HT-29 (cell line): ENCODE data around the gene JAK1. TPM values are rescaled to one million over a fixed set of nuclear protein-coding genes. Genes with fewer than 3 reads are reported as not detected.
"Not testable (repeated sequence)": the region's sequence is repeated elsewhere in the genome, so short reads cannot be mapped to it uniquely, and the experiment has no call there.

Experiments
- DNase-seq: peaks from one replicate; pipeline ENCODE4 v3.0.0-alpha.2; 2015; ENCODE audit warnings: low spot score
- total RNA-seq: library from RNA; depleted of rRNA; stranded (reverse); fragments of >200 nt; shearing (Covaris generic); gene quantifications from 2 replicates; pipeline ENCODE4 v1.2.3, GENCODE V29; 2014; rRNA removed

Gene JAK1
- 20.2 and 29.1 TPM in 2 replicates for total RNA-seq

DNA sequence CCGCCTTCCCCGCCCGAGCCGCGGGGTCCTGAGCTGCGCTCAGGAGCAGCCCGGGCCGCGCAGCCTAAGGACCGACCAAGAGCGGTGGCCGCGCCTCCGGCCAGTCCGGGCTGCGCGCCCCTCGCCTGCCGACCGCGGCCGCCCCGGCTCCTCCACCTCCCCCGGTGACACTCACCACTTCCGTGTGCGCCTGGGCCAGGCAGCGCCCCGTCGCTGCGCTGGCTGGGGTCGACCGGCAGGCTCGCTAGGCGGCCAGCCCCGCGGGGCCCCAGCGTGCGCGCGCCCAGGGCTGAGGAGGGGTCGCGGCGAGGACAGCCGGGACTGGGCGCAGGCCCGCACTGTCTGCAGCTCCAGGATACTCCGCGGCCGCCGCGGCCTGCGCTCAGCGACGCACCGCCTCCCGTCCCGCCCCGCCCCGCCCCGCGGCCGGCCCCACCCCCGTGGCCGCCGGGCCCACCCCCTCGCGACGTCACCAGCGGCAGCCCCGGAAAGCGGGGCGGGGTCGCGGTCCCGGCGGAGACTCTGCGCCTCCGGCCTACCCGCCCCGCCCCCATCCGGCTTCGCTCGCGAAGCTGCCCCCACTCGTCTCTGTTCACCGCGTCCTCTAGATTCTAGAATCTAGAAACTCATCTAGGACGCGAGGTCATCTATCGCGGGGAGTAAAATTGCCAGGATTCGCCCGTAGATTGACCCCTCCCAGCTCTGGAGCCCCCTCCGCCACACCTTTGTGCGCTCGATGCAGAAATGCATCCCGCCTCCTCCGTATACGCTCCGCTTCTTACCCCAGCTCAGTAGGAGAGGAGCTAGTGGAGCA lies at the start of gene JAK1:
Gene JAK1 (minus strand): TSS at position 392 of the 814 bp plus-strand sequence. CDS start 80,285 bp downstream, outside the sequence.
- peak; percentile 67 for DNase-seq

DNA sequence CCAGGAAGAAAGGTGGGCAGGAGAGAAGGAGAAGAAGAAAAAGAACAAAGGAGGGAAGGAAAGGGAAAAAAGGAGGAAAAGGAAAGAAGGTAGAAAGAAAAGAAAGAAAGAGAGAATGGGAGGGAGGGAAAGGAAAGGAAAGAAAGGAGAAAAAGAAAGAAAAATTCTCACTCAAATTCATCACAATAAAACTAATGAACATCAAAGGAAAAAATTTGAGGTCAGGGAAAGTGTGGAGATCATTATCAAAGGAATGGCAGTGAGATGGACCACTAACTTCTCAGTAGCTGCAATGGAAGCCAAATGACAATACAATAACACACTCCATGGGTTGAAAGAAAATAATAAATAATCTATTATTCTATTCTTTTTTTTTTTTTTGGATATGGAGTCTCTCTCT lies 48.0 kb upstream of the JAK1 start:
- DNase-seq: no peak

GRCh38 chr1:65011983-65012382 lies 45.6 kb upstream of the JAK1 start:
- DNase-seq: no peak

GRCh38 chr1:65009724-65010420 lies 43.5 kb upstream of the JAK1 start:
- DNase-seq: no peak

GRCh38 chr1:65009176-65009575 lies 42.8 kb upstream of the JAK1 start:
- DNase-seq: no peak

GRCh38 chr1:65006806-65007205 lies 40.5 kb upstream of the JAK1 start:
- DNase-seq: no peak

GRCh38 chr1:65003316-65003664 lies 36.9 kb upstream of the JAK1 start:
- no peak for DNase-seq

GRCh38 chr1:65002508-65003315 lies 36.4 kb upstream of the JAK1 start:
- peak; percentile 42 for DNase-seq

DNA sequence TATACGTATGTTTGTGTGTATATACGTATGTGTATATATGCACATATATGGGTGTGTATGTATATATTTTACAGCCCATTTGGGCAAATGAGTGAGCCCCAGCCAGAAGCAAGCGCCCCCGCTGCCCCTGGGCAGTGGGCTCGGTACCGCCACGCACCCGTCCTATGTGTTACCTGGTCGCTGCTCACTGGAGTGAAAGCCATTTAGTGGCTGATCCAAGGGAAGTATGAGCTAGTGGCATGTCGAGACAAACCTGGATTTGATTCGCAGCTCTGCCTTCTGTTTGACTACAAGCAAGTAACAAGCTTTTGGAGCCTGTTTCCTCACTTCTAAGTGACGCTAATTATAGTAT lies 35.8 kb upstream of the JAK1 start:
- DNase-seq: peak; percentile 11

DNA sequence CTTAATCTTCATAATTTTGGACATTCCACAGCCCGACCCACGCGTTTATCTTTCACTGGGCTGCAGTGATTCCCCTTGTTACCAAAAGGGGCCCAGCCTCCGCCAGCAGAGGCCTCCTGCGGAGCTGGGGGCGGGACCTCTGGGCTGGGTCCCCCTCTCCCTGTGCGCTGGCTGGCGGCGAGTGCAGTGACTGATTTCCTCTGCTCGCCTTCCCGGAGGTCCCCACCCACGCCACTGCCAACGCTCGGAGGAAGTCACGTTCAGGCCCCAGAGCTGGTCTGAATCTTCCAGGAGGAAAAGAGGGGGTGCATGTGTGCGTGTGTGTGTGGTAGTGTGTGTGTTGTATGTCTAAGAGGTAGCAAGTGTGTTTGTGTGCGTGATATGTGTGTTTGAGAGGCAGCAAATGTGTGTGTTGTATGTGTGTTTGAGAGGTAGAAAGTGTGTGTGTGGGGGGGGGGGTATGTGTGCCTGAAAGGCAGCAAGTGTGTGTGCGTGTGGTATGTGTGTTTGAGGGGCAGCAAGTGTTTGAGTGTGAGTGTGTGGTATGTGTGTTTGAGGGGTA lies 35.0 kb upstream of the JAK1 start:
- DNase-seq: no peak

- DNase-seq: not testable (repeated sequence)
Observed at GRCh38 chr1:64998425-64998948, 32.1 kb upstream of the JAK1 start.

DNA sequence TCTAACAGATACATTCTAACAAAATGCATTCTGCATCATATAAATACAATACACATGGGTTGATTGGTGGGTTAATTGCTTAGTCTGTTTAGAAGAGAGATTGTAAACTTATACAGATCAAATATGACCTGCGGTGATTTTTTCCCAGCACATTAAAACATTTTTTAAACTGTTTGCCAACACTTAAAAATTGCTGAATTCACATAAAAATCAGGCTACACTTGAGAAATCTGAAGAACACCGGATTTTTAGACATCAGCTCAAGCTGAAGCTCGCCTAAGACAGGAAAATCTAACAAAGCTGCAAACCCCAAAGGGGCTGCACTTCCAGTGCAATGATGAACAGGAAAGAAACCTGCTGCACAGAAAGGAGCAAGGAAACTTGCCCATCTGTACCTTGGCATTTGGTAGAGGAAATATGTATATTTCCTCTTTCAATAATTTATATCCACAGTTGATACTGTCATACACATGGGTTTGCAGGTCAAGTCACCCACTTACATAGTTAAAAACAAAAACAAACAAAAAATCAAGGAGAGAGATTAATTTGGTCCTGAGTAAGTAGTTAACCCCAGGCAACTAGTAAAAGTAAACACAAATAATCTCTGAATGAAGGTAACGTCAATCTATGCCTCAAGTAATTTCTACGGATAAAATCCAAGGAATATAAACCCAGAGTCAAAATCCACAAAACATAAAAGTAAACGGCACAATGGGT lies 30.4 kb upstream of the JAK1 start:
- no peak for DNase-seq

GRCh38 chr1:64995316-64995715 lies 29.0 kb upstream of the JAK1 start:
- DNase-seq: no peak

DNA sequence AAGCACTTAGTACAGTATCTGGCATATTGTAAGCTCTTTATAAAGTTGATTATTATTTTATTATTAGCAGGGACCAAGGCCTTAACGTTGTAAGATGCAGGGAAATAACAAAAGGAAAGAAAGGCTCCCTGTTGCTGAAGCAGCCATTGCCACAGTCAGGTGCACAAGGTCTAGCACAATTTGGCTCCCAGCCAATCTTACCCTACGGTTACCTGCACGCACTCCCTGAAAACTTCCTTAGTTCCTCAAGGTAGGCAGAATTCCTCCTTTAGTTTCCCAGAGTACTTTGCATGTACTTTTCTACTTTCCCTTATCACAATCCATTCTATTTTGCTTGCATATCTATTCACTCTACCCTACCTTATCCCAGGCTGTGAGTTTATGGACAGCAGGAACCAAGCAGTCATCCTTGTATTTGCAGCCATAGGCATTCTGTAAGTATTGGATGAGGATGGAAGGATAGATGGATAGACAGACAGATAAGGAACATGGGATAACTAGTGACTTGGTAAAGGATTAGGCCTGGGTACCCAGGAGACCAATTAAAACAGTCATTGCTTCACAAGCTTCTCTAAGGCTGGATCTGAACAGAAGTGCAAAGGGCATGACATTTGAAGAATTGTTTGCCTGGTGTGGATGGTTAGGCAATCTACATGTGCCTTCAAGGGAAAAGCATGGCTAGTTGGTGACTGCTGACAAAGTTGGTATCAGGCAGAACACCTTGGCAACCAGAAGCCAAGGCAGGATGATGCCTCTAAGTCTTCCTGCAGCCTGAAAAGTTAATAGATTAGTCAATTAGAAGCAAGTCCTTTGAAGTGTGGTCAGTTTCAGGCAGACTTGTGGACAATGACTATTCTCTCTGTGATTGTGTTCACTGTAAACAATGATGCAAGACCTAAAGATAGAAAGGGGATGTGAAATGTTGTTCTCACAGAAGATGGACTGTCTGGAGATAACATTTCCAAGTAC lies 20.8 kb upstream of the JAK1 start:
- peak; percentile 16 for DNase-seq

DNA sequence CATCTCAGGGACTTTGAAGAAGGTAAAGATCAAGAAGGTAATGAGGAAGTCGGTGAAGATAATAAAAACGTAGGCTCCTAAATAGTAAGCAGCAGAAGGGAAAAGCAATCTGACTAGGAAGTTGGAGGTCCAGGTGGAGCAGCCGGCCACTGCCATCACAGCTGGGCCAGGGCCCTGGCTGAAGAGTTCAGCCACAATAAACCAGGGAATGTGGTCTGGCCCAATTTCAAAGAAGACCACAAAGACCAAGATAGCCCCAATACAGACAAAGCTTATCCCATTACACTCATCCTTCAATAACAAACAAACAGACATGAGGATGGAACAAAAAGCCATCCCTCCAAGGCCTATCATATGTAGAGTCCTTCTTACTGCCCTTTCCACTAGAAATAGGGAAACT lies 18.4 kb upstream of the JAK1 start:
- DNase-seq: no peak

DNA sequence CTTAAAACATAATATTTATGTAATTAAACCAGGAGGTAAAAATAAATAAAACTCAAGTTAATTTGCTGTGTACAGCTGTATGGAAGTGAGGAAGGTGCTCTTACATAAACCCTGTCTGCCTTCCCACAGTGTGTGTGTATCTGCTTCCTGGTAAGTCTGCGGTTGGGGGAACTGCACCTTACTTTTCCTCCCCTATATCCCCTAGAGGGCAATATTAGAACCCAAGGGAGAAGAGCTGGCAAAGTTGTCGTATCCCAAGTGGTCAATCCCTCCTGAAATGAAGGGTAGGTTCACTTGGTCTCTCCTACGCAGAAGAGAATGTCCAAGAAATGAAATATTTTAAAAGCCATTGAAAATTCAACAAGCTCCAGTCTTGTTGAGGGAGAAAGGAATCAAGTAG lies 17.8 kb upstream of the JAK1 start:
- DNase-seq: no peak

- DNase-seq: no peak
Observed at GRCh38 chr1:64983110-64983509, 16.8 kb upstream of the JAK1 start.

- peak; percentile 54 for DNase-seq
Observed at GRCh38 chr1:64981601-64982533, 15.5 kb upstream of the JAK1 start.
